Measurements from ENCODE around the gene BPHL.

BPHL gene

GRCh38 chr6:3108746-3109414, 9.6 kb upstream of the BPHL start:
- Histone ChIP-seq H3K36me3 (replicated peaks; ENCODE audit: low read depth, low read length) (peaks cover 7% of the 10 kb centered on the region), H3K4me2 (ENCODE audit: low read length) (no peak overlapping the region), H3K4me3 (ENCODE audit: low read length) (no peak overlapping the region), H3K9me3 (ENCODE audit: insufficient read depth, low read length) (no peaks in the 10 kb centered on the region), H4K20me1 (ENCODE audit: insufficient read depth, low read length) (no peaks in the 10 kb centered on the region), H3K27me3 (ENCODE audit: low read depth, low read length) (no peaks in the 10 kb centered on the region), H3K9ac (ENCODE audit: low read length) (no peak overlapping the region), H3K4me1 (ENCODE audit: low read length) (no peaks in the 10 kb centered on the region), H3K79me2 (ENCODE audit: low read length) (no peaks in the 10 kb centered on the region), H3K27ac (ENCODE audit: low read length) (no peak overlapping the region), H2AFZ (ENCODE audit: low read depth, low read length) (no peak overlapping the region)
- TF ChIP-seq, protein P1, sequence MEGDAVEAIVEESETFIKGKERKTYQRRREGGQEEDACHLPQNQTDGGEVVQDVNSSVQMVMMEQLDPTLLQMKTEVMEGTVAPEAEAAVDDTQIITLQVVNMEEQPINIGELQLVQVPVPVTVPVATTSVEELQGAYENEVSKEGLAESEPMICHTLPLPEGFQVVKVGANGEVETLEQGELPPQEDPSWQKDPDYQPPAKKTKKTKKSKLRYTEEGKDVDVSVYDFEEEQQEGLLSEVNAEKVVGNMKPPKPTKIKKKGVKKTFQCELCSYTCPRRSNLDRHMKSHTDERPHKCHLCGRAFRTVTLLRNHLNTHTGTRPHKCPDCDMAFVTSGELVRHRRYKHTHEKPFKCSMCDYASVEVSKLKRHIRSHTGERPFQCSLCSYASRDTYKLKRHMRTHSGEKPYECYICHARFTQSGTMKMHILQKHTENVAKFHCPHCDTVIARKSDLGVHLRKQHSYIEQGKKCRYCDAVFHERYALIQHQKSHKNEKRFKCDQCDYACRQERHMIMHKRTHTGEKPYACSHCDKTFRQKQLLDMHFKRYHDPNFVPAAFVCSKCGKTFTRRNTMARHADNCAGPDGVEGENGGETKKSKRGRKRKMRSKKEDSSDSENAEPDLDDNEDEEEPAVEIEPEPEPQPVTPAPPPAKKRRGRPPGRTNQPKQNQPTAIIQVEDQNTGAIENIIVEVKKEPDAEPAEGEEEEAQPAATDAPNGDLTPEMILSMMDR (IDR thresholded peaks at IDR 0.05; ENCODE audit: low read depth, low read length), result no peak
- no peak for TF ChIP-seq EZH2phosphoT487 (IDR thresholded peaks at IDR 0.05; ENCODE audit: low read depth)

- H3K27me3 ChIP-seq (ENCODE audit: low read depth, low read length), result no peaks in the 10 kb centered on the region
Observed at GRCh38 chr6:3109761-3110160, 8.8 kb upstream of the BPHL start.

DNA sequence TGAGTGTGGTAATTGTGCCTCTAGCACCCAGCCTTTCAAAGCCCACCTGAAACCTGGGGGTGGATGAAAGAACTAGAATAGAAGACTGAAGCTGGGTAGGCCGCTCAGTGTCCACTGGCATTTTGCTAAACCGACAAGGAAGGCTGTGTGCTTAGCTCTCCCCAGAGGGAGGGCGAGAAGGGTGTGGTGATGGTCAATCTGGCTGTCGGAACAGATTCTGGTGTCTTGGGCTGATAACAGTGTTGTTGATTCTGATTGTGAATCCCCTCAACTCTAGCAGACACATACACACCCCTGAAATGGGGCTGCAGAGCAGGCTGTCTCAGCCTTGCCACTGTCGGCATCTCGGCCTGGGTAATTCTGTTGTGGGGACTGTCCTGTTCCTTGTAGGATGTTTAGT, 4.1 kb upstream of the BPHL start:
- TF ChIP-seq, protein P1 (IDR thresholded peaks at IDR 0.05; ENCODE audit: low read depth, low read length), result no peak
- no peak for TF ChIP-seq EZH2phosphoT487 (IDR thresholded peaks at IDR 0.05; ENCODE audit: low read depth)
- H3K27ac ChIP-seq (ENCODE audit: low read length), result no peak overlapping the region
- H3K4me1 ChIP-seq (ENCODE audit: low read length), result peaks cover 9% of the 10 kb centered on the region
- H3K9ac ChIP-seq (ENCODE audit: low read length), result no peak overlapping the region
- no peaks in the 10 kb centered on the region for H3K36me3 ChIP-seq (replicated peaks; ENCODE audit: low read depth, low read length)
- no peak overlapping the region for H2AFZ ChIP-seq (ENCODE audit: low read depth, low read length)
- no peaks in the 10 kb centered on the region for H3K27me3 ChIP-seq (ENCODE audit: low read depth, low read length)
- H3K79me2 ChIP-seq (ENCODE audit: low read length), result no peaks in the 10 kb centered on the region
- no peaks in the 10 kb centered on the region for H4K20me1 ChIP-seq (ENCODE audit: insufficient read depth, low read length)
- no peak overlapping the region for H3K4me2 ChIP-seq (ENCODE audit: low read length)
- no peaks in the 10 kb centered on the region for H3K9me3 ChIP-seq (ENCODE audit: insufficient read depth, low read length)
- no peak overlapping the region for H3K4me3 ChIP-seq (ENCODE audit: low read length)

More at GRCh38 chr6:3109761-3110160, 8.8 kb upstream of the BPHL start:
- H4K20me1 ChIP-seq (ENCODE audit: insufficient read depth, low read length), result no peaks in the 10 kb centered on the region
- TF ChIP-seq, protein P1 (IDR thresholded peaks at IDR 0.05; ENCODE audit: low read depth, low read length), result no peak
- no peak for TF ChIP-seq EZH2phosphoT487 (IDR thresholded peaks at IDR 0.05; ENCODE audit: low read depth)
- H3K27ac ChIP-seq (ENCODE audit: low read length), result no peak overlapping the region
- H3K36me3 ChIP-seq (replicated peaks; ENCODE audit: low read depth, low read length), result peaks cover 7% of the 10 kb centered on the region
- no peaks in the 10 kb centered on the region for H3K79me2 ChIP-seq (ENCODE audit: low read length)
- H2AFZ ChIP-seq (ENCODE audit: low read depth, low read length), result no peak overlapping the region
- H3K4me1 ChIP-seq (ENCODE audit: low read length), result no peaks in the 10 kb centered on the region
- no peak overlapping the region for H3K4me2 ChIP-seq (ENCODE audit: low read length)
- no peak overlapping the region for H3K9ac ChIP-seq (ENCODE audit: low read length)
- H3K9me3 ChIP-seq (ENCODE audit: insufficient read depth, low read length), result no peaks in the 10 kb centered on the region
- H3K4me3 ChIP-seq (ENCODE audit: low read length), result no peak overlapping the region

GRCh38 chr6:3117912-3118352, 579 bp upstream of the BPHL start:
- no peak for TF ChIP-seq EZH2phosphoT487 (IDR thresholded peaks at IDR 0.05; ENCODE audit: low read depth)
- TF ChIP-seq, protein P1 (IDR thresholded peaks at IDR 0.05; ENCODE audit: low read depth, low read length), result no peak

More at GRCh38 chr6:3117912-3118352, 579 bp upstream of the BPHL start:
- peak overlapping the region; percentile 78 for H3K27ac ChIP-seq (ENCODE audit: low read length)
- H2AFZ ChIP-seq (ENCODE audit: low read depth, low read length), result peak overlapping the region; percentile 78
- H4K20me1 ChIP-seq (ENCODE audit: insufficient read depth, low read length), result no peaks in the 10 kb centered on the region
- H3K4me1 ChIP-seq (ENCODE audit: low read length), result peaks cover 12% of the 10 kb centered on the region
- no peaks in the 10 kb centered on the region for H3K9me3 ChIP-seq (ENCODE audit: insufficient read depth, low read length)
- H3K27me3 ChIP-seq (ENCODE audit: low read depth, low read length), result no peaks in the 10 kb centered on the region
- H3K9ac ChIP-seq (ENCODE audit: low read length), result peak overlapping the region; percentile 78
- H3K4me2 ChIP-seq (ENCODE audit: low read length), result peak overlapping the region; percentile 82
- peak overlapping the region; percentile 93 for H3K4me3 ChIP-seq (ENCODE audit: low read length)
- H3K79me2 ChIP-seq (ENCODE audit: low read length), result no peaks in the 10 kb centered on the region
- no peaks in the 10 kb centered on the region for H3K36me3 ChIP-seq (replicated peaks; ENCODE audit: low read depth, low read length)
